CD4-positive, alpha-beta T cell treated with Interleukin-17A for 4 hours (primary cell): ENCODE measurements around the gene SSBP2.
A peak's percentile ranks its signal among the peaks of the same experiment; 100 is the strongest.
"Not testable (repeated sequence)": the region's sequence is repeated elsewhere in the genome, so short reads cannot be mapped to it uniquely, and the experiment has no call there.

ENCODE experiments used
- DNase-seq: peaks from one replicate; pipeline ENCODE4 v3.0.0-alpha.2; 2020; ENCODE audit warnings: mixed read lengths

Gene SSBP2

DNA sequence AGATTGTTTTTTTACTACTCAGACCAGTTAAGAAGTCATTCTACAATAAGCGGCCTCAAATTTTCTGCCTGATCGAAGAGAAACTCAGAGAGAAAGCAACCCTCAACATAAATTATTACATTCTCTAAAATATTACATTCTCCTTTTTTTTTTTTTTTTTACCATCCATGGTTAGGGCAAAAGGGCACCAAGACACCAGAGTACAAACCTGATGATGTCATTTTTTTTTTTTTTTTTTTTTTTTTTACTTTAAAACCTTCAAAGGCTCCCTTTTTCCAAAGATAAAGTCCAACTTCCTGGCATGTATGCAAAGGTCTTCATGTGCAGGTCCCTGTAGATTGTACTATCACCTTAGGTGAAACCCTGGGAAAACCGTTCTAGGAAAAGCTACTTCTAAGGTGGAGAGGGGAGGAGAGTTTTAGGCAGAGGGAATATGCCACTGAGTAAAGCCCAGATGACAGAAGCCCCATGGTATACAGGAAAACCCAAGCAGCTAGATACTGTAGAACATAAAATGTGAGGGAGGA lies 104.4 kb downstream of the SSBP2 start:
- no peak for DNase-seq

DNA sequence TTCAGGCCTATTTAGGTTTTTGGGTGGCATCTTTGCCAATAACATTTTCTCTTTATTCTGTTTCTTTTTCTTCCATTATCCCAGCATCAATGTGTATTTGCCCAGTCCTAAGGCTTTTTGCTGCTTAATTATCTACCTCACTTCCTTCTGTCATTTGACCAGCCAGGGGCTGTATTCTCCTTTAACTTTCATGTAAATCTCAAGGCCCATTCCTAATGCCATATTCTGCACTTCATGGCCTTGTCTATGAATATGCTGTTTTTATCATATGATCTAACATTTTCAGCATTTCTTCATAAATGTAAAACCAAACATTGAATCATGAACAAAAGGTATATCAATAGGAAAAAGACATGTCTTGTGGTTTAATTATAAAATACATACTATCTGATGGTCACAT lies 108.7 kb downstream of the SSBP2 start:
- DNase-seq, result no peak

DNA sequence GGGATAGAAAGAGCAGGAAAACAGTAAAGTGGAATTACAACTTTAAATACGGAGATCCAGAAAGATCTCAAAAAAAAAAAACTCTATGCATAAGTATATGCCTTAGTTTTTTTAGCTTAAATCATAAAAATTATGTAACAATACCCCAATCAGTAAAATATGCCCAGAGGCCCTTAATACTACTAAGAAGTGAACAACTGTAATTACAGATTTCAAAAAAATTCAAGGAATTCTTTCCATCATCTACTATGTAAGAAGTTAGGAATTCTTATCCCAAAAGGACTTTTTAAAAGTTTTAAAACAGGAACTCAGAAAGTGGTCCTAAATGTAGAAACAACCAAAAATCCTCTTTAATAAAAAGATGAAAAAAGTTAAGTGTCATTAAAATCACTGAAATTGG lies 111.3 kb downstream of the SSBP2 start:
- no peak for DNase-seq

DNA sequence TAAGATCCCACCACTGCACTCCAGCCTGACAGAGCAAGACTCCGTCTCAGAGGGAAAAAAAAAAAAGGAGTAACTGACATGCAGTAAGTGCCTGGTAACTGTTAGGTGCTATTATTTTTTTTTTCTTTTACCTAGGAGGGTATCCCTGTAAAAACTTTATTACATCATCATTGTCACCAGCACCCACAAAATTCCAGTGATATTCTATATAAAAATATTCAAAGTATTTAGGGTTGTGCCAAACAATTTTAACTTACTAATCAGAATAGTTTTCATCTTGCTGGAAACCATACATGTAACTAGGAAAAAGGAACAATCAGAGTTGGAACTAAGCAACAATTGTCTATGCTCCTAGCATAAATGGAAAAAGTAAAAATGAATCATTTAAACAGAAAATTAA lies 112.4 kb downstream of the SSBP2 start:
- no peak for DNase-seq

DNA sequence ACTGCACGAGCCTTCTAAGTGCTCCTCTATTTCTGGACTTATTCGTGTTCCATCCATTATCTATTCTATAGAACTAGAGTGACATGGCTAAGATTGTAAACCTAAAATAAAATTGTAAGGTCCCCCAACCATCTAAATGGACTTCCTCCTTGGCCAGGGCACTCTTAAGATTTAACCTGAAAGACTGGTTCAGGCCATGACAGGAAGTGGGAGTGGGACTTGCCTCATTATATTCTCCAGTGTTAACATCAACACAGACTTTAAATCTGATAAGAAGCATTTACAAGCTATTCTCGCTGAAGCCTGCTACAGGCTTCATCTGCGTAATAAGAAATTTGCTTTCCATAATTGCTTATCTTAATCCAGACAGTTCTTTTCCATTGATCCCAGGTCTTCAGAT lies 117.0 kb downstream of the SSBP2 start:
- no peak for DNase-seq

DNA sequence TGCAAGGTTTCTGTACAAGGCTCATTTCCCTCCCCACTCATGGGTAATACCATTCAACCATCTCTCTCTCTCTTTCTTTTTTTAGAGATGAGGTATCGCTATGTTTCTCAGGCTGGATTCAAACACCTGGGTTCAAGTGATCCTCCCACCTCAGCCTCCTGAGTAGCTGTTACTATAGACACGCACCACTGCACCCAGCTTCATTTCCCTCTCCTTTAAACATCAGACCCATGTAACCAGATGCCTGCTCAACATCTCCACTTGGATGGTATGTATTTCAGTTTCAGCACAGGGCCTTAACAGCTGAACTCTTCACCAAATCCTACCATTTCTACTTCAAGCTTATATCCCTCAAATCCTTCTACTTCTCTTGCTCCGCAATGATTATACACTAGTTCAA lies 117.4 kb downstream of the SSBP2 start:
- DNase-seq, result no peak

DNA sequence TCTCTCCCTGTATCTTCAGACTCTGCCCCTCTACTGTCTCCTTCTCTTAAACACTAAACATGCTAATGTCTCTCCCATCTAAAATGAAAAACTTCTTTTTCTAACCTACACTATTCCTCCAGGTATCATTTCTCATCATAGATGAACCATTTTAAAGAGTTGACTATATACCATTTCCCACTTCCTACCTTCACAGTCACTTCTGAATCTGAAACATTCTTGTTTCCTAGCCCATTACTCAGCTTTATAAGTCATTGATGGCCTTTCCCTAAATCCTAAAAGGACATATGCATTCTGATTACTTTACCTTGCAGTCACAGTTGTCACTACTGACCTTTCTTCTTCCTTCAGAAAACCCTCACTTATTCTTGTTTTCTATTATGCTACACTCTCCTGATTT lies 118.2 kb downstream of the SSBP2 start:
- DNase-seq, result no peak

DNA sequence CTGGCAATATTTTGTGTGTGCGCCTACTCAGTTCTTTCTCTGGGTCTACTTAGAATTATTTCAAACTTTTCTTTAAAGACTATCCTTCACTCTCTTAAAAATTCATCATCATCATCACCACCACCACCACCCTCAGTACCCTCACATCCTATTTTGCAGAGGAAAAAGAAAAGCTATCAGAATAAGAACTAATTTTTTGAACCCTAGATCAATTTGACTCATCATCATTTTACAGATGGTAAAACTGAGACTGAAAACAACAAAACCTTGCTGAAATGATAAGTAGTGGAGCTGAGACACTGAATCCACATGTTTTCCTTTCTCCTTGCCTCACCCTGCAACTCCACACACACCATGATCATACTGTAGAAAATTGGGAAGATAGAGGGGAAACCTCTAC lies 119.3 kb downstream of the SSBP2 start:
- DNase-seq, result no peak

DNA sequence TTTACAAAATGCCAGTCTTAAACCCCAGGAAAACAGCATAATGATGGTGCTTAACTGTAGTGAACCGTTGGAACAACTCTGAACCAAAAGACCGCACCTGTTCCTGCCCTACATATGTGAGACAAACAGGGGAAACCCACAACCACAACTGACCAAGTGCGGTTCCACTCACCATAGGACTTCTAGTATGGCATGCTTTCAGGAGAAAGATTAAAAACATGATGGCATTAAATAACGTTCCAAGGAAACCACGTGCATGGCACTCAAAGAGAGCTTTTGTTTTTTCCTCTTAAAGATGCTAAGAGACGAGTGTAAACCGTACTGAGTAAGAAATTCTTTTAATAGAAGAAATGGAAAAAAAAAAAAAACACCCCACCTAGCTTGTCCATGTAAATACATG lies 119.8 kb downstream of the SSBP2 start:
- peak; percentile 21 for DNase-seq

DNA sequence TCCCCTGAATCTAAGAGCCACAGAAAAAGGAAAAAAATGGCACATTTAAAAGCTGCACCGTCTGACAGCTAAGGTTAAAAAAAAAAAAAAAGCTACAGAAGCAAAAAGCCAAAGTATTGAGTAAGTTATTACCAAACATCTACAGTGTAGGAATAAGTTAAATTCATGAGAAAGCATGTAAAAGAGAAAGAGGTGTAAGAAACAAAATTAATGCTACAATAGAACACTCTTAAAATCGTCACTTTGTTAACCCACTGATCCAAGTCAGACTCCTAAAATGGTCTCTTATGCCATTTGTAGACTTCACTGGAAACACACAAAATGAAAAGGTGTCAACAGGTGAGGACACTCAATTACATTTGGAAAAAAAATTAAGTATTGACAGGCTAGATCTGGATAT lies 120.2 kb downstream of the SSBP2 start:
- DNase-seq, result no peak

DNA sequence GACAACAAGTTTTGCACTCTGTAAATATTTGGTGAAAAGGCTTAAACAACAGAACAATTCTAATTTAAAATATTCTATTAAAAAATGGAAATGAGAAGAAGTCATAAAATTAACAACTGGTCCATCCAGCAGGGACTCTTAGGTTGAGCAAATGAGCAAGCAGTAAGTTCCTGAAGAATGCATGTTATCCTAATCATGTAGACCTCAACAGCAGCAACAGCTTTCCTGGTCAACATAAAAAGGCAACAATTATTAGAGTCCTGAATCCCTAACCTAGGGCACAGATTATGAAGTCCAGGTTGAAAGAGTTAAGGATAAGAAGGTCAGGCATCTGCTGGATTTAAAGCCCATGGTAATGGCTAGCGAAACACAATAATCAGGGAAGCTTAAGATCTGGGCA lies 120.9 kb downstream of the SSBP2 start:
- no peak for DNase-seq

DNA sequence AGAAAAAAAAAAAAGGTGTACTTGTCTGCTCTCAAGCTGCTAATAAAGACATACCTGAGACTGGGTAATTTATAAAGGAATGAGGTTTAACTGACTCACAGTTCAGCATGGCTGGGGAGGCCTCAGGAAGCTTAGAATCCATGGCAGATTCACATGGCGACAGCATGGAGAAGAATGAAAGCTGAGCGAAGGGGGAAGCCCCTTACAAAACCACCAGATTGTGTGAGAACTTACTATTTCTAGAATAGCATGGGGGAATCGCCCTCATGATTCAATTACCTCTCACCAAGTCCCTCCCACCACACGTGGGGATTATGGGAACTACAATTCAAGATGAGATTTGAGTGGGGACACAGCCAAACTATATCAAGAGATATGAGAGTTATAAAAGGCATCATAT lies 122.8 kb downstream of the SSBP2 start:
- DNase-seq, result not testable (repeated sequence)

DNA sequence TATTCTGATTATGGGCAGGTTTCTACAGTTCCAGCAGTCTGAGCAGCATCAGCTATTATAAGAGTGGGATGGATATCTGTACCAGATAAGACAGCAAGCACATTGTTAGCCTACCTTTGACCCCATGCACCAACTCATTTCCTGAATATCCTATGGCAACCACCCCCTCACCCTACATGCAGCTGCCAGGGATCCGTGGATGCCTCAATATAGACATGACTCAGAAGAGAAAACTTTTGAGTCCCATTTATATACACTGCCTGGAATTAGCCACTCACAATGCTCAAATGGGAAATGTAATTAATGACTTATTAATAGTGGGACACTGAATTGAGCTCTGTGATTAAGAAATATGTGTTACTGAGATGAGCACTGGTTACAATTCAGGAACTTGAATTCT lies 124.4 kb downstream of the SSBP2 start:
- no peak for DNase-seq

DNA sequence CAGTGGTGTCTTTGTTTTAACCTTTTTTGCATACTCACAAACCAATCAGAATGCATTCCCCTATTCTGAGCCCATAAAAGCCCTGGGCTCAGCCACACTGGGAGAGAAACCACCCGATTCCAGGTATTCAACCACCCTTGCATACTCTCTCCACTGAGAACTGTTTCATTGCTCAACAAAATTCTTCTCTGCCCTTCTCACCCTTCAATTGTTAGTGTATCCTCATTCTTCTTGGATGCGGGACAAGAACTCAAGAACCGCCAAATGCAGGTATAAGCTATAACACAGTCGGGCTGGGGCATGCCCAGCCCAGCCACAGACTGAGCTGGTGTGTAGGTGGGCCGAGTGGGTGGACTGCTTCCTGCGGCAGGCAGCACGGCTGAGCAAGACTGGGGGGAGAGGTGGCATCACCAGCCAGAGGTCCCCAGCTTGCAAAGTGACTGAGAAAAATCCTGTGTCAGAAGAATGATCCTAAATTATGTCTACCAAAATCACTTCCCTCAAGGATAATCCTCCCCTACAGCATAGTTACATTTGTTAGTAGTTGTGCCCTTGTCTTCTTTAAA lies 141.0 kb downstream of the SSBP2 start:
- DNase-seq, result no peak

DNA sequence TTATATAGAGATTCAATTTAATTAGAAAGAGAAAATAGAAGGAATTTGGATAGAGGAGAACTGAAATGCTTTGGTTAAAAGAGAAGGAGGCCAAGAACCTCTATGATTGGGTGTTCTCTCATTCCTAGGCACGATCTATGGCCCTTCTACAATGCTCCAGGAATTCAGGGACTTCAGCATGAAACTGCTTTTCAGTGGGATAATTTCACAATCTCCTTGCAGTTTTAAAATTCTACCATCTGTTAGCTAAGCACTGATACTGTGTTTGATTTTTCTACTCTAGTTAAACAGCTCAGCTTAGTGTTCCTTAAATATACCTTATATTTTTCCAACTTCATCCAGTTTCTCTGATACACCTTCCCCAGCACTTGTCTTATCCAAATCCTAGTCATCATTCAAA lies 141.9 kb downstream of the SSBP2 start:
- DNase-seq, result no peak

DNA sequence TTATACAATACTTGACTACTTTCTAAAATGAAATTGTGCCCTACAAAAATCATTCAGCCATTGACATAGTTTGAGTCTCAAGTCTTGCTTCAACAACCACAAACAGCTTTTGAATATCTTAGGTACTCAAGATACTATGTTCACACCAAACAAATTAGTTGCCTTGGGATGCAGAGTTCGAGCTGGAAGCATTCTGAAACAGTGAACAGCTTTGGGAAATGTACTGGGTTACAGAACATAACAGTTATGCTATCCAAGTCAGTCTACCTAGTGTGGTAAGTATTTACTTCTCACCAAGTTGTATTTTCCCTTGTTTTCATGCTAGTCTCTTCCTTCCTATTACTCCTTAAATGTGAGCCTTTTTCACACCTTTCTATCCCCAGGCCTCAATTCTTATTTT lies 143.2 kb downstream of the SSBP2 start:
- no peak for DNase-seq

DNA sequence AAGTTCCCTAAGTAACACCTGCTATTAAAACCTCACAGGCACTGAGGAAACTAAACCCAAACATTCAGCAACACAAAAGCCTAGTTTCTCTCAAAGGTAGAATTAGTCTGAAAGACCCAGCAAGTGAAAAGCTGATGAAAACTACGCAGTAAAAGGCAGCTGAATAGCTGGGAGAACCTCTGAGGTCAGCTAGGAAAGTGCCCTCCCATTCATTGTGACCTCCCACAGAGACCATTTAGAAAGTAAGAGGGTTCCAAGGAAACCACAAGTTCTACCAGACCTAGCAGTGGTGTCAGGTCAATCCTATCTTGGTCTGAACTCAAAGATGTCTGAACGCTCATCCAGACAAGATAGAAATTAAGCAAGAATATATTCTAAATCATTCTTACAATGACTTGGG lies 144.7 kb downstream of the SSBP2 start:
- no peak for DNase-seq

DNA sequence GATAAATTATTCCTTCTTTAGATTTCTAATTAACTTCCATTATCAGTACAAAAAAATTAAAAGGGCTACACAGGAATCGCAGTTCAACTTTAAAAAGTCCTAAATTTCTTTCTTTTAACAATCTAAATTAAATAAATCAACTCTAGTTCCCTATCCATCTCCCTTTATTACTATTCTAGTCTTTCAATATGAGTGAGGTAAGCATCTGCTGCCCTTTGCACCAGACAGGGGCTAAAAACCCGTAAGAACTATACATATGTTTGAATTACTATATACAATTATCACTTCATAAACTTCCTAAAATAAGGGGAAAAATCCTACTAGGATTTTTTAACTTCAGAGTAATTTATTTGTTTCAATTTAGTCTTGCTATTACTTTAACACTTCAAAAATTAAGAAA lies 145.6 kb downstream of the SSBP2 start:
- DNase-seq, result no peak

DNA sequence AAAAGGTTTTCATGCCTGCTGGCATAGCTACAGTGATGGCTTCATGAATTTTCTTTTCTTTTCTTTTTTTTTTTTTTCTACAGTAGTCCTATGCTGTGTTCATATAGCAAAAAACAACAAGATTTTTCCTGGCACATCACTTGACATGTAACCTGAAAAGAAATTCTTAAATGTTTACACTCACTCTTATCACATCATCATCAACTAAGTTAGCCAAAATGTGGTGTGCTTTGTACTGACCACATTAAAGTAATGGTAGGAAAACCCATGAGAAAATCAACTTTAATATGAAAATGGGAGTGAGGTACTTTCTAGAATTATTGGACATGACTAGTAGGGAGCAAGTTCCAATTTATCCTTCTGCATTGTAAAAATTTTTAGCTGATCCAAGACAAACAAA lies 146.7 kb downstream of the SSBP2 start:
- DNase-seq, result no peak

DNA sequence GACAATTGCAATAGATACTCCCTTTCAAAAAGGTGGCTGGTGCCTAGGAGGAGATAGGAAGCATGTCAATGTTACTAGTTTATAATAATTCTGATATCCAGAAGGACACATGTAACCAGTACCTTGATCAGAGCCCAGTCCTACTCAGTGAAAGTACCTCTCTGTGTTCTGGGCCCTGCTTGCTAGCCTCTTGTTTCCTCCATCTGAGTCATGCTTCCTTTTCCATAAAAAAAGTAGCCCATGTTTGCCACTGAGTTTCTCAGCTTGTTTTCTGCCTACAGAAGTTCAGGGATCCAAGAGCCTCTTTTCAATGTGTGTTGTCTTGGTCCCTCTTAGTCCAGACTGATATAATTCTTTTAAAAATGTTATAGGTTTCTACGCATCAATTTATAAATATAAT lies 149.0 kb downstream of the SSBP2 start:
- DNase-seq, result no peak

DNA sequence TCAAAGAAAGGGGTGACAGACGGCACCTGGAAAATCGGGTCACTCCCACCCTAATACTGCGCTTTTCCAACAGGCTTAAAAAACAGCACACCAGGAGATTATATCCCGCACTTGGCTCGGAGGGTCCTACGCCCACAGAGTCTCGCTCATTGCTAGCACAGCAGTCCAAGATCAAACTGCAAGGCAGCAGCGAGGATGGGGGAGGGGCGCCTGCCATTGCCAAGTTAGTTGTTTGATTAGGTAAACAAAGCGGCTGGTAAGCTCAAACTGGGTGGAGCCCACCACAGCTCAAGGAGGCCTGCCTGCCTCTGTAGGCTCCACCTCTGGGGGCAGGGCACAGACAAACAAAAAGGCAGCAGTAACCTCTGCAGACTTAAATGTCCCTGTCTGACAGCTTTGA lies 158.8 kb downstream of the SSBP2 start:
- DNase-seq, result not testable (repeated sequence)

DNA sequence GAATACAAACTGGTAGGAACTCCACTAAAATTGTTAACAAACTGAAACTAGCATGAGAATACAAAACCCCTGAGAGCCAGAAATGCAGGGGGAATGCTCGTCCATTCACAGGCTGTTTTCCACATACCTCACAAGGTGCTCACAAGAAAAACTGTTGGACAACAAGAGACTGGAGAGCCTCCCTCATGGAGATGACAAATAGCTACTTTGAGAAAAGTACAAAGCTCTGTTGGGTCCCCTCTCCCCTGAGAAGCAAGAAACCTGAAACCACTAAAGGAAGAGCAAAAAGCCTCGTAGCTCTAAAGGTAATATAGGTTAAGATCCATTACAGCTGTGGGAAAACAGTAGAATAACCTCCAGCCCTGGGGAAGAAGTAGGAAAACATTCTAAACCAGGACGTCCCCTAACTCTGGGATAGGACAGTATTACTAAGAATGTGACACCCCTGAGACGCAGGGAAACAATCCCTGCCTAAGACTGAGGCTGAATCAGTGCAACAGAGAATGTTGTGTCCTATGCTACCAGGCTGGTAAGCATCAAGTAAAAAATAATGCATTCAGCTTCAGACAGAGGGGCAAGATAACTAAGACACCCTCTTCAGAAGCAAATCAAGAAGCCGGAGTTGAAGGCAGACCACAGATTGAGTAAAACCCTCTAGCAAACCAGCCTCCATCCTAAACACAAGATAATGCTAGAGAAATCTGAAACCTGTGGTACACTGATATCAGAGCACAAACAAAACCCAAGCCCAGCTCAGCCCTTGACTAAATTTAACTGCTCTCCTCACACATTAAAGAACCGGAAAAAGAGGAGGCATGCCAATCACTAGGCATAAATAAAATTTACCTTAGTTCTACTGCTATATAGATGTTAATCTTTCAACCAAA lies 160.2 kb downstream of the SSBP2 start:
- DNase-seq, result no peak

DNA sequence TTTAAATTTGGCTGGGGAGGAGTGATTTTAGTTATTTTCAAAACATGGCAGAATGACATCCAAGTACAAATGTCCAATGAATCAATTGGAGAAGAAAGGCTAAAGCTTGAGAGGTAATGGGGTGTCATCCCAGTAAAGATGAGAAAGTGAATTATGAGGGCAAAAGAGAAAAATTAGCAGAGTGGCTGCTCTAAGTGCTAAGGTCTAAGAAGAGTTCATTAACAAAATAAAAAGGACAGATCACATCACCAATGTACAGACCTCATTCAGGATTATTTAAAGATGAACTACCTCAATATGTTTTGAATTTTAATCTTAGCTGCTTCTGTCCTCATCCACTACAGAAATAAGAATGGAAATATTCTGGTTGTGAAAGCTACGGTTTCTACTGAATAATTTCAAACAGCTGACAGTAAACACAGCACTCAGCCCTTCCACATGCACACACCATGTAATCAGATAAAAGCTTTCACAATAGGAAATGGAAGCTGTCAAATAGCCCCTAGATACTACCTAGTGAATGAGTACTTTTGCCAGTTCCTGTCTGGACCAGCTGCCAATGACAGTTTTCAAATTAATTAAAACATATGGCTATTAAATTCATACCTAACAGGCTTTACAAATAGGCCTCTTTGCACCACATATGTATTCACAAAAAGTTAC lies 171.5 kb downstream of the SSBP2 start:
- DNase-seq, result no peak

DNA sequence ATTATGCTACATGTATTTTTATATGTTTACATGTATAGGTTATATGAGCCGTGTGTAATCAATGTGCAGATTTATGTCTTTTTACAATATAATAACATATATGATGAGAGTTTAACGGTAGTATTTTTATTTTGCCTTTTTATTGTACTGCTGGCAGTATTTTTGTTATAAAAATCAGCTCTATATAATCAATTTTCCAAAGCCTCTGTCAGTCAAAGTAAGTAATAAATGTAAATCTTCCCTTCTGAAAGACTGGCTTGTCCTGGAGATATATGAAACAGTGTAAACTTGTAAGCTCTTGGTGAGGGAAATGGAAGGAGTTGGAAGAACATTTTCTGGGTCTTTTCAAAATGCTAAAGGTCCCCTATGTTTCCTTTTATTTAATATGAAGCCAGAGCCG lies 173.8 kb downstream of the SSBP2 start:
- no peak for DNase-seq
